ENCODE measurements around the gene MEGF6.

MEGF6 gene

DNA sequence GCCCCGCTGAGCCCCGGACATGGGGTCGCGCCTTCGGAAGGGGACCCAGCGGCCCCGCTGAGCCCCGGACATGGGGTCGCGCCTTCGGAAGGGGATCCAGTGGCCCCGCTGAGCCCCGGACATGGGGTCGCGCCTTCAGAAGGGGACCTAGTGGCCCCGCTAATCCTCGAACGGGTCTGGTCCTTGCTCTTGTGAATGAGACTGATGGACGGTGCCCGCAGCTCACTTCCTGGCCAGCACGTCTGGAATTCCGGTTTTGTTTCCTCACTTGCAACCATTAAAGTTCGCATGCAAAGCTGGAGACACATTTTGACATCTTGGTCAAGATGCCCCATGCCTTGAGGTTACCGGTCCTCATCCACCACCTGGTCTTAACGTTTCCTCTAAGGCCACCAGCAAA lies 33.0 kb upstream of the MEGF6 start:
- no peak for DNase-seq

DNA sequence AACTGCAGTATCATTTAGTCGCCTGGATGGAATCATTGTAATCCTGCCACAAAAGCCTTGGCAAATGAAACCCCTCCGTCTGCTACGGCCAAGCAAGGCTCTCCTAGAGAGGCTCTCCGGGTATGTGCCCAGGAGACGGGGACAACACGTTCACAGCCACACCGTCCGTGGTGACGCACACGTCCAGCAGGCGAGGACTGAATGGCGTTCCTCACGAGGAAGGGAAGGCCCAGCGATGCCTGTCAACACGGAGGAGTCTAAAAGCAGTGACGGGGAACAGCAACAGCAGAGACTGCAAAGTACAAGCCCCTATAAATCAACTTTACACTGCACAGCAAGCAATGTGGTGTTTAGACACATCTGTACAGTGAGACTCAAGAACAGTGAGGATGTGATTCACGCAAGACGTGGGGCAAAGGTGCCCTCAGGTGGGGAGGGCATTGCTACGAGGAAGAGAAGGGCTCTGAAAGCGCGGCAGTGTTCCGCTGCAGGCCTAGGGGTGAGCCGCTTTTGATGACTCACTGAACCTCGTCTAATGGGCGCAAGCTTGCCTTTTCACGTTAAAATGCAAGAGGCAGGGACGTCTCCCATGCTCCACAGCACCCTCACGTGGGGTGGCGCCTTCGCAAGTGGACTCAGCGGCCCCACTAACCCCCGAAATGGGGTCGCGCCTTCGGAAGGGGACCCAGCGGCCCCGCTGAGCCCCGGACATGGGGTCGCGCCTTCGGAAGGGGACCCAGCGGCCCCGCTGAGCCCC lies 31.8 kb upstream of the MEGF6 start:
- DNase-seq: no peak

- DNase-seq: no peak
Observed at GRCh38 chr1:3641816-3642215, 30.5 kb upstream of the MEGF6 start.

DNA sequence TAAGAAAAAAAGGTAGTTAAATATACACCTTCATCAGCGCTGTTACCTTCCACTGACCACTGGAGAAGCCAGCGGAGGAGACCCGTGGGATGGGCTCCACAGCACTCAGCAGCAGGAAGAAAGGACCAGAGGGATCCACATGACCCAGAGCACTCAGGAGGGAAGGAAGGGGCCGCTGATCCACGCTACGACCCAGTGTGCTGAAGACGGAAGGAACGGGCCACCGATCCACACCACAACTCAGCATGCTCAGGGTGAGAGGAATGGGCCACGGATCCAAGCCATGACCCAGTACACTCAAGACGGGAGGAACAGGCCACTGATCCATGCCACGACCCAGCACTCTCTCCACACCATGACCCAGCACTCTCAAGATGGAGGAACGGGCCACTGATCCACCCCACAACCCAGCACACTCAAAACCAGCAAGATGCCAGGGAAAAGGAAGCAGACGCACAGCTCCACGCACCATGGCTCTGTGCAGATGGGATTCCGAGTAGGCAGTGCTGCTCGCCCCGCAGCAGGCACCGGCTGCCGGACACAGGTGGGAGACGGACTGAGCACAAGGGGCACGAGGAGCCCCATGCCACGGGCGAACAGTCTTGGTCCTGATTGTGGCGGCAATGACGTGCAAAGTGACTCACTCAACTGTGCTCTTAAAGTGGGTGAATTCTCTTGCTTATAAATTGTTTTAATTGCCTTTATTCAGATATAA lies 29.9 kb upstream of the MEGF6 start:
- DNase-seq: no peak

DNA sequence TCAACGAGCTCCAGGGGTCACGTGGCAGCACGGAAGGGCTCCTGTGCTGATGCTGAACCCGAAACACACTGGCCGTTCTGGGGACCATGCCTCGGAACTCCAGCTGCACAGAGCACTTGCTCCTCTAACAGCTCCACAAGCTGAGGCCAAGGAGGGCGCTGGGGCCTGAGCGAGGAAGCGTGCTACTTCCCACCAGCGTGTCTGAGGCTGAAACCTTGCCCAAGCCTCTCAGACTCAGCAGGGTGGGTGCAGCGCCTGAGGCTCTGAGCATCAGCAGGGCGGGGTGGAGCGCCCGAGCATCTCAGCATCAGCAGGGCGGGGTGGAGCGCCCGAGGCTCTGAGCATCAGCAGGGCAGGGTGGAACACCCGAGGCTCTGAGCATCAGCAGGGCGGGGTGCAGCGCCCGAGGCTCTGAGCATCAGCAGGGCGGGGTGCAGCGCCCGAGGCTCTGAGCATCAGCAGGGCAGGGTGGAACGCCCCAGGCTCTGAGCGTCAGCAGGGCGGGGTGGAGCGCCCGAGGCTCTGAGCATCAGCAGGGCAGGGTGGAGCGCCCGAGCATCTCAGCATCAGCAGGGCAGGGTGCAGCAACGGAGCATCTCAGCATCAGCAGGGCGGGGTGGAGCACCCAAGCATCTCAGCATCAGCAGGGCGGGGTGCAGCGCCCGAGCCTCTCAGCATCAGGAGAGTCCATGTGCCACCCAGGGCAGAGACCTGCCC lies 29.0 kb upstream of the MEGF6 start:
- no peak for DNase-seq

DNA sequence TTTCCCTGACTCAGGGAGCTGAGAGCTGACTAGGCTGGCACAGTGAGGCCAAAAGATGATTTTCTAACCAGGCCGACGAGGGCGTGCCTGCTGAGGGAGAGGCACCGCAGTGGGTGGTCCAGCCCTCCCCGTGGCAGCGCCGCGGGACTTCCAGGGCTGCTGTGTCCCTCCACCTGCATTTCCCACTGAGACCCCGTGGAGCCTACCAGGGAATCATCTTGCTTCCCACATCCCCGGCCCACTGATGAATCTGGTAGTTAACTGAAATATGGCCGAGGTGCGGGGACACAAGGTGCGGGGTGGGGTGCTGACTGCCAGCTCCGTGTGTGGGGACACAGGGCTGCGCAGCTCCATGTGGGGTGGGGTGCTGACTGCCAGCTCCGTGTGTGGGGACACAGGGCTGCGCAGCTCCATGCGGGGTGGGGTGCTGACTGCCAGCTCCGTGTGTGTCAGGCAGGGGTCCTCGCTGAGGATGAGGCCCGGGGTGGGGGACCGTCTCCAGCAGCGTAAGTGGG lies 28.1 kb upstream of the MEGF6 start:
- no peak for DNase-seq

DNA sequence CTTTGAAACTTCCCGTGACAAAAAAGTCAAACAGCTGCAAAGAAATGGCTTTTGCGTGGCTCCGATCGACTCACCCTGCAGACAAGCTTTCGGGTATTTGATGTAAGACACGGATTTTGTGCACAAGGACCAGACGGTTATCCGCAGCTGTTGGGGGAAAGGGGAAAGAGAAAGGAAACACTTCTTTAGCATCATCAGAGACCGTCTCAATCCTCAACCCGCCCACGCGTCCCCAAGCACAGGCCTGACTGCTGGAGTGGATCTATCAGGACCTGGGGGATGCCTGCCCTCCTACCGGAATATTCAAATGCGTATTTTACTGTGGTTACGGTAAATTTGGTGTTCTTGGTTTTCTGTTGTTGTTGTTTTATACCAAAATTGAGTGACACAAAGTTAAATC lies 27.4 kb upstream of the MEGF6 start:
- DNase-seq: no peak

DNA sequence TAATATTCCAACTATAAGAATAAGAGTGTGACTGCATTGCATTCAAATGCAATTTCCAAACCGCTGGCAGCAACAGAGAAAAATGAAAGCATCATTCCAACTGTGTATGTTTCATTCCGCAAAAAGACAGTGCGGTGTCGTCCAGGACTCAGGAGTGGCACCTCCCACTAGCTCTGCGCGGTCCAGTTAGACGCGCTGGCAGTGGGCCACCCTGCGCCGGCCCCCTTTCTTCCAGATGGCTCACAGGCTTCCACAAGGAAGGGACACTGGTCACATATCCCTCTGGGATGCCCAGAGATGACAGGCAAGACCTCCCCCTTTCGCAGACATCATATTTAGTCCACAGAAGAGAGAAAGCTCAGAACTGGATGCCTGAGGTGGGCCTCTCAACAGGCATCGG lies 26.7 kb upstream of the MEGF6 start:
- DNase-seq: no peak

DNA sequence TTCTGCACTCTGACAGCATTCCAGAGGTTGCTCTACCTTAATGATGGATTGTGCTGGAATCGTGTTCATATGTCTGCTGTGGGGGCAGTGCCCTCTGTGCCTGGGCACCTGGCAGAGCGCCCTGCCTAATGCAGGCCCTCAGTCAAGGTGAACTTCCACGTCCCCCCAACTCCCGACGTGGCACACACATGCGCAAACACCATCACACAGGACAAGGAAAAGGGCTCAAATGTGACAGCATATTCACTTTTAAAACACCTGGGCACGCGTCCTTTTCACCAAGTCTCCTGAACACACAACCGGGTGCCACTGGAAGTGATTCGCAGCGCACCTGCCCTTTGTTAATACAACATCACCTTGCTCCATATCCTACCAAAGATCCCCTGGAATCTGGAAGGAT lies 25.2 kb upstream of the MEGF6 start:
- DNase-seq: no peak

GRCh38 chr1:3636080-3636479 lies 24.8 kb upstream of the MEGF6 start:
- DNase-seq: no peak

GRCh38 chr1:3634059-3634800 lies 22.9 kb upstream of the MEGF6 start:
- DNase-seq: no peak

DNA sequence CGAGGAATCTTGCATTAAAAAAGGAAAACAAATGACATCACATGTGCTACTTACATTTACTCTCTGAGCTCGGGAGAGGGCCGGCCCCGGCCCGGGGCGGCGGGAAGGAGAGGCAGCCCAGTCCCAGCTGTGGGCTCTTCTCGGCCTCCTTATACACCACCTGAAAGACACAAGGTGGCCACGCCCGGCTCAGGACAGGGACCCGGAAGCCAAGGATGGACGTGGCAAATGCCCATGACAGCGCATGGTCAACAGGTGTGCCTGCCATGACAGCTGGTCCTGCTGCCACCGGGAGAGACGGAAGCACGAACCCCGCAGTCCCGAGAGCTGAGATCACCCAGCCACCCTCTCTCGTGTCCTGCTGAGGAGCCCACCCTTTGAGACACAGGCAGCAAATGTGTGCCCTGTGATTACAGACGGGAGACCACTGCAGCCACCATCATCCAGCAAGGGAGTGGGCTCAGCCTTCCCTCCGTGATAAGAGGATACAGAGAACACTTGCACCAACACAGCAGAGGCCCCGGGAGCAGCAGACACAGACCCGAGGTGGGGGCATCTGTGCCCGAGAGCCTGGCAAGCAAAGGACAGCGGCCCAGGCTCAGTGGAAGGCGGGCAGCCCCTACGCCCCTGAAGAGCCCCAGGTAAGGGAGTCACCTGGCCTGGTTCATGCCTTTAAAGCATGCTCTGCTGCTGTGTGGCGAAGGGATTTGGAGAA lies 22.2 kb upstream of the MEGF6 start:
- no peak for DNase-seq

GRCh38 chr1:3632716-3633343 lies 21.5 kb upstream of the MEGF6 start:
- no peak for DNase-seq

GRCh38 chr1:3632298-3632697 lies 21.0 kb upstream of the MEGF6 start:
- no peak for DNase-seq

GRCh38 chr1:3631320-3632260 lies 20.3 kb upstream of the MEGF6 start:
- no peak for DNase-seq

DNA sequence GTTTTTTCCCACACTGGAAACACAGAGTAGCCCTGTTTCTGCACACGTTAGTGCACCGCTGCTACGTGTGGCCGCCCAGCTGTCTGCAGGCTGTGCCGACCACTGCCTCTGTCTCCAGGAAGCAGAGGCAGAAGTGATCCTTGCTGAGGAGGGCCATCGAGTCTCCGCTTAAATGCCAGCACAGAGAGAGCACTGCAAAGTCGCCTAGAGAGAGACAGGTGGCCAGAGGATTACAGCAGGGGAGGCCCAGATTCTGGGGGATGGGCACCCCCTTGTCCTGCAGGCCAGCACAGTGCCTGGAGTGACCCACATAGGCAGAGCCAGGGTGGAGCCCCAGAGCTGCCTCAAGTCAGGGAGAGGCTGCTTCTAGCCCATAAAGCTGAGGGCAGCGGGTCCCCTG lies 19.6 kb upstream of the MEGF6 start:
- DNase-seq: no peak

DNA sequence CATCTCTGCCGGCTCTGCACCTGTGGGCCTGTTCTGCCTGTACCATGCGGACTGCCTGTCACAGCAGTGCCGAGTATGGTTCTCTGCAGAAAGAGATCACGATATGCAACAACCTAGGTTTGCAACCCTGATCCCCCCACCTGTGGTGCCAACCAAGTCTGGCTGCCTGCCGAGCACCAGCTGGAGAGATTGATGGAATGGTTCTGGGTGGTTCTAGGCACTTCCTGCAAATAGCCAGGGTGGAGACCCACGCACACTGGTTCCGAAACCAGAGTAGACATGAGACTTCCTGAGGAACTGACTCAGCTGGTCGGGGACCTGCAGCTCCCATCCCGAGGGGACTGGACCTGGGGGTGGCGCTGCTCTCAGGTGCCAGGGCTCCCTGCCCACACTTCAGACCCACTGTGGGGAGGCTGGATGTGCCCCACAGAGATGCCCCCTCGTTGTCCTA lies 18.9 kb upstream of the MEGF6 start:
- no peak for DNase-seq

- no peak for DNase-seq
Observed at GRCh38 chr1:3629561-3630160, 18.4 kb upstream of the MEGF6 start.

DNA sequence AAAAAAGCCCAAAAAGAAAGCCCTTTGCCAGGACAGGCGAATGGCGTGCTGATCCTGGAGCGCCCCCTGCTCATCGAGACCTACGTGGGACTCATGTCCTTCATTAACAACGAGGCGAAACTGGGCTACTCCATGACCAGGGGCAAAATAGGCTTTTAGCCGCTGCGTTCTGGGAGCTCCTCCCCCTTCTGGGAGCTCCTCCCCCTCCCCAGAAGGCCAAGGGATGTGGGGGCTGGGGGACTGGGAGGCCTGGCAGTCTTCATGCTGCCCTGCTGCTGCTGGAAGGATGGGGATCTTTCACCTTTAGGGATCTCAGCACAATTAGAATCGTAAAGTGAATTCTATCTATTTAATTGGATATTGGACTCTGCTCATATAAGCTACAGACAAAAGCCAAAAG lies 17.1 kb upstream of the MEGF6 start:
- no peak for DNase-seq
